LNCaP clone FGC (cell line): ENCODE measurements around the gene CDKL5.
"Not testable (repeated sequence)": the region's sequence is repeated elsewhere in the genome, so short reads cannot be mapped to it uniquely, and the experiment has no call there.

Experiments
- DNase-seq: peaks from one replicate; pipeline ENCODE4 v3.0.0-alpha.2; 2011; ENCODE audit warnings: low read depth
- H3K4me3 ChIP-seq: 2 replicates; pipeline ENCODE4 v1.5.1; 2011; ENCODE audit warnings: mild to moderate bottlenecking, low read depth, low read length, control low read depth
- TF ChIP-seq, protein P1 (sequence below): IDR thresholded peaks from 2 replicates; pipeline ENCODE4 v1.5.1; 2012; ENCODE audit warnings: mild to moderate bottlenecking; ENCODE audit not compliant: control insufficient read depth, insufficient read depth; ENCODE audit errors: extremely low read depth

CDKL5 gene

GRCh38 chrX:18426004-18426320 is 554 bp downstream of the CDKL5 start:
- DNase-seq: no peak
- TF ChIP-seq, protein P1, sequence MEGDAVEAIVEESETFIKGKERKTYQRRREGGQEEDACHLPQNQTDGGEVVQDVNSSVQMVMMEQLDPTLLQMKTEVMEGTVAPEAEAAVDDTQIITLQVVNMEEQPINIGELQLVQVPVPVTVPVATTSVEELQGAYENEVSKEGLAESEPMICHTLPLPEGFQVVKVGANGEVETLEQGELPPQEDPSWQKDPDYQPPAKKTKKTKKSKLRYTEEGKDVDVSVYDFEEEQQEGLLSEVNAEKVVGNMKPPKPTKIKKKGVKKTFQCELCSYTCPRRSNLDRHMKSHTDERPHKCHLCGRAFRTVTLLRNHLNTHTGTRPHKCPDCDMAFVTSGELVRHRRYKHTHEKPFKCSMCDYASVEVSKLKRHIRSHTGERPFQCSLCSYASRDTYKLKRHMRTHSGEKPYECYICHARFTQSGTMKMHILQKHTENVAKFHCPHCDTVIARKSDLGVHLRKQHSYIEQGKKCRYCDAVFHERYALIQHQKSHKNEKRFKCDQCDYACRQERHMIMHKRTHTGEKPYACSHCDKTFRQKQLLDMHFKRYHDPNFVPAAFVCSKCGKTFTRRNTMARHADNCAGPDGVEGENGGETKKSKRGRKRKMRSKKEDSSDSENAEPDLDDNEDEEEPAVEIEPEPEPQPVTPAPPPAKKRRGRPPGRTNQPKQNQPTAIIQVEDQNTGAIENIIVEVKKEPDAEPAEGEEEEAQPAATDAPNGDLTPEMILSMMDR: no peak
- H3K4me3 ChIP-seq: peak overlapping the region; percentile 70

- no peak overlapping the region for H3K4me3 ChIP-seq
- TF ChIP-seq, protein P1: no peak
- no peak for DNase-seq
These were observed 2.6 kb downstream of the CDKL5 start for GRCh38 chrX:18428006-18428405.

GRCh38 chrX:18433288-18433687 is 7.9 kb downstream of the CDKL5 start:
- not testable (repeated sequence) for DNase-seq, H3K4me3 ChIP-seq

GRCh38 chrX:18434896-18435295 is 9.5 kb downstream of the CDKL5 start:
- no peak overlapping the region for H3K4me3 ChIP-seq
- TF ChIP-seq, protein P1: no peak
- no peak for DNase-seq

DNA sequence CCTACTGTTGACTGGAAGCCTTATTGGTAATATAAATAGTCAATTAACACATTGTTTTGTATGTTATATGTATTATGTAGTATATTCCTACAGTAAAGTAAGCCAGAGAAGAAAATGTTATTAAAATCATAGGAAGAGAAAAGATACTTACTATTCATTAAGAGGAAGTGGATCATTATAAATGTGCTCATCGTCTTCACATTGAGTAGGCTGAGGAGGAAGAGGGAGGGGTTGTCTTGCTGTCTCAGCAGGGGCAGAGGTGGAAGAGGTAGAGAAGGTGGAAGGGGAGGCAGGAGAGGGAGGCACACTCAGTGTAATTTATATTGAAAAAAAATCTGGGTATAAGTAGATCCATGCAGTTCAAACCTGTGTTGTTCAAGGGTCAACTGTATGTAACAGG is 10.6 kb downstream of the CDKL5 start:
- H3K4me3 ChIP-seq: no peak overlapping the region
- DNase-seq: no peak
- TF ChIP-seq, protein P1: no peak

DNA sequence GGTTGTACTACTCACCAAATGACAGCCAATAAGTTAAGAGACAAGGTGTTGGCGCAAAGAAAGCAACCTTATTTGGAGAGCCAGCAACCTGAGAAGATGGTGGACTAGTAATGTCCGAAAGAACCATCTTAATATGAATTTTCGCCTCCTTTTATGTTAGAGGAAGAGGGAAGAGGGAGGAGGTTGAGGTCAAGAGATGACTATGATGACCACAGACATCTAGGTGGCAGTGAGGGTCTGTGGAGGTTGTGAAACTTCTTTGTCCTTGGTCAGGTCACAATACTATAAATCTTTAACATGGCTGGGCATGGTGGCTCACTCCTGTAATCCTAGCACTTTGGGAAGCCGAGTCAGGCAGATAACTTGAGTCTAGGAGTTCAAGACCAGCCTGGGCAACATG is 15.4 kb downstream of the CDKL5 start:
- H3K4me3 ChIP-seq: no peak overlapping the region
- TF ChIP-seq, protein P1: no peak
- no peak for DNase-seq

DNA sequence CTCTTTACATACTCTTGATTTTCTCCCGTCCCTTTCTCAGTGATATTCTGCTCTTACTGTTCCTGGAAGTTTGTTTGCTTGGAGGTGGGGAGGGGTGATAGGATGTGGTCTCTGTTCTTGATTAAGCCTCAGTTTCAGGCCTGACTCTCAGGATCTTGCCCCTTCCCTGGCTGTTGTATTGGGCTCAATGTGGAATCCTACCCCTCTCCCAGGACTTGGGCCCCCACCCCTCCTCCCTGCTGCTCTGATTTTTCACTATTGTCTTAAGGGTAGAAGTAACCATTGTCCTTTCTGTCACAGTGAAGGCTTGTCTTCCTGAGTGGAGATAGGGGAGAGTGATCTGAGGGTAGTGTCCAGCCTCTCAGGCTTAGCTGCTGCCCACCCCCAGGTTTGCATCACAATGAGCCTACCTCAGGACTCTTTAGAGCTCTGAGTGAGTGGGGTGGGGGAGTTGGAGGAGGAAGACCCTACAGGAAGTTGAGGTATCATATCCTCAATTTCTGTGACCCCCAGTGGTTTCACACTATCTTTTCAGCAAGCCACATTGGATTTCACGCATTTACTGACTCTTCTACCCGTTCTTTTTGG is 16.5 kb downstream of the CDKL5 start:
- DNase-seq: no peak
- no peak overlapping the region for H3K4me3 ChIP-seq
- TF ChIP-seq, protein P1: no peak
